Inflammatory macrophage (primary cell): Measurements from ENCODE around the gene CCT5.
A peak's percentile ranks its signal among the peaks of the same experiment; 100 is the strongest.
"Not testable (repeated sequence)": the region's sequence is repeated elsewhere in the genome, so short reads cannot be mapped to it uniquely, and the experiment has no call there.

Source experiments
- DNase-seq, 2 donors: peaks; one replicate each; pipeline ENCODE4 v3.0.0-alpha.2; 2020 to 2022

CCT5 gene

GRCh38 chr5:10277773-10278630 is 27.9 kb downstream of the CCT5 start:
- no peak for DNase-seq

DNA sequence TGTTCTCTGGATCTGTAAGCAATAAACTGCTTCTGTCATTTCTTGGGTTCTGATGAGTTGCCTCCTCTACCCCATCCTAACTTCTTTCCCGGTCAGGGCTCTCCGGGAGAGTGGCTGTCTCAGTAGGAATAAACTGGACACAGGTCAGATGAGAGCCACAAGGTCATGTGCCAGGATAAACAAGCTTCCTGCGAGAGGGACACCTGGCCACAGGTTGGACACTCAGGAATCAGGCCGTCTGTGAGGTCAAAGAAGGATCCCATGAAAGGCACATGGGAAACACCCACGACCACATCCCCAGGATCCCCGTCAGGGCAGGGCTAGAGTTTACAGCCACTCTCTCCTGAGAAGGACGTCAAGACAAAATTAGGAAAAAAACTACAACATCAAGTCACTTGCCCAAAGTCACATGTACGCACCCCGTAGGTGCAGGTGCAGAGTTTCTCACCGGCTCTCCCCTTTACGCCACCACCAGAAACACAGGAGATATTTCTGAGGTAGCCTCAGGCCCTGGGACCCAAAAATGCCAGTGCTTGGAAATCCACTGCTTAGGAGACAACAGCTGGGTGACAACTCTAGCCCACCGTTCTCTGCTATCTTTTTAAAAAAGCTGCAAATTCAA is 28.7 kb downstream of the CCT5 start:
- no peak for DNase-seq

- DNase-seq, result no peak
Observed at GRCh38 chr5:10279328-10279727, 29.2 kb downstream of the CCT5 start.

DNA sequence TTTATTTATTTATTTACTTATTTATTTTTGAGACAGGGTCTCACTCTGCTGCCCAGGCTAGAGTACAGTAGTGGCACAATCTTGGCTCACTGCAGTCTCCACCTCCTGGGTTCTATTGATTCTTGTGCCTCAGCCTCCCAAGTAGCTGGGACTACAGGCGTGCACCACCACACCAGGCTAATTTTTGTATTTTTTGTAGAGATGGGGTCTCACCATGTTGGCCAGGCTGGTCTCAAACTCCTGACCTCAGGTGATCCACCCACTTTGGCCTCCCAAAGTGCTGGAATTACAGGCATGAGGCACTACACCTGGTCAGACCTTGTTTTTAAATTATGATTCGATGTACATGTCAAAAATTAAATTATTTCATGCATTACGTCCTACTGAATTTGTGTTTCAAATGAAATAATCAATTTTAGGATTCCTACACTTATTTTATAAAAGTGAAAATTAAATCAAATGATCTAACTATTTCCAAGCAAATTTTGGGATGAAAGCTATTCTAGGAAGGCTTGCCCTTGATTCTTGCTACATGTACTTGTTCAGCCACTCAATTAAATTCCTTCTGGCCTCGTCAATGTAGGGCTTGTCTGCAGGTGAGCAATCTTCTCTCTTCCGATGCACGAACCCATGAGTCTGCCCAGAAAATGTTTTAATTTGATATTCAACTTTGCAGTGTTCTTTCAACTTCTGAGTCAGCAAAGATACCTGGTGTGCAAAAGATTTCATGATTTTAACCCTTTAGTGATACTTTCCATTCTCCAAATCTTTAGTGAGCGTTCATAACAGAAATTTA is 30.0 kb downstream of the CCT5 start:
- DNase-seq, result no peak

- DNase-seq, result peak; percentile 73 to 79
Observed at GRCh38 chr5:10283927-10284635, 34.0 kb downstream of the CCT5 start.

GRCh38 chr5:10285362-10285761 is 35.3 kb downstream of the CCT5 start:
- DNase-seq, result not testable (repeated sequence)

GRCh38 chr5:10286162-10286861 is 36.2 kb downstream of the CCT5 start:
- DNase-seq, result no peak

DNA sequence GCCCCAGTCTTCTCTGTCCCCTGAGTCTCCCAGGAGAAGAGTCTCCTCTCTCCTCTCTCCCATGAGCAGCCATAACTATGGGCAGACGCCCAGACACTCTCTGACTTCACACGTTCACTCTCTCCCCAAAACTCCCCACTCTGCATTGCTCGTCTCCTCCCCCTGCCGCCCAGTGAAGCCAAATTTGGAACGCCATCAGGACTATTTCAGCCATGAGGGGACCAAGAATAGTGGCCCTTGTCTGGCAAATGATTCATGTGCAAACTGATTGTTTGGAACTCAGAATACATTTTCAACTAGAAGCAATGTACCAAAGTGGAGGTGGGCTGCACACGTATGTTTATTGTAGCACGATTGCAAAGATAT is 36.8 kb downstream of the CCT5 start:
- no peak for DNase-seq

- DNase-seq, result no peak
Observed at GRCh38 chr5:10288592-10289219, 38.6 kb downstream of the CCT5 start.

- no peak for DNase-seq
Observed at GRCh38 chr5:10289353-10289752, 39.3 kb downstream of the CCT5 start.

DNA sequence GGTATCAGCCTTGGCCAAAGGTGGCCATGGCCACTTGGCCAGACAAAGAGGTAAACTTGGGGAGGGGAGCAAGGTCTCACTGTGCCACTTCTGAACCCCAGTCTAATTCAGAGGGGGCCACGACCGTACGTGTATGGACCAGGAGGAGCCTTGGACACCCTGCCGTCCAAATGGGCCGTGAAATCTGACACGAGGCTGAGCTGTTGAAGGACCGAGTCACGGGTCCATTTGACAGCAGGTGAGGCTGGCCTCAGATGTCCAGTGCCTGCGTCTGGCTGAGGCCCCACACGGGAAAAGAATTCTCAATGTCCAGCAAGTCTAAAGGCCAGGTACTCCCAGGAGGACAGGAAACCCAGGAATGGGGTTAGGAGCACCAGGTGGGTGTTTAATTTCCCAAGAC is 39.9 kb downstream of the CCT5 start:
- no peak for DNase-seq

DNA sequence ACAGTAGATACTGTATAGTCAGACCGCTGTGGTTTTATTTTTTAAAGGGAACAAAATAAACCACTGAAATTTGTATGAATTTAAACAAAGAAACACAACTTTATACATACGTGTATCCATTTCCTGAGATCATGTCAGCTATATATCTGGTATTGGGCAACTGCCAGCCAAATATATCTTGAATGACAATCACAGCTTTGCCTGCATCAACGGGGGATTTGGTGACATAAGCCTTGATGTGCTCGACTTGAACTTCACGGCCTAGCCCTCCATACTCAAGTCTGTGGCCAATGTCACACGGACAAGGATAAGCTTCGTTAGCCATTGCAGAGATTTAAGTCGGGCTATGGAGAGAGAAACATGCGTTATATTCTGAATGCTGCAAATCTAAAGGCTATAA is 40.4 kb downstream of the CCT5 start:
- DNase-seq, result no peak

- no peak for DNase-seq
Observed at GRCh38 chr5:10291692-10292339, 41.7 kb downstream of the CCT5 start.

- no peak for DNase-seq
Observed at GRCh38 chr5:10293907-10294662, 44.0 kb downstream of the CCT5 start.

DNA sequence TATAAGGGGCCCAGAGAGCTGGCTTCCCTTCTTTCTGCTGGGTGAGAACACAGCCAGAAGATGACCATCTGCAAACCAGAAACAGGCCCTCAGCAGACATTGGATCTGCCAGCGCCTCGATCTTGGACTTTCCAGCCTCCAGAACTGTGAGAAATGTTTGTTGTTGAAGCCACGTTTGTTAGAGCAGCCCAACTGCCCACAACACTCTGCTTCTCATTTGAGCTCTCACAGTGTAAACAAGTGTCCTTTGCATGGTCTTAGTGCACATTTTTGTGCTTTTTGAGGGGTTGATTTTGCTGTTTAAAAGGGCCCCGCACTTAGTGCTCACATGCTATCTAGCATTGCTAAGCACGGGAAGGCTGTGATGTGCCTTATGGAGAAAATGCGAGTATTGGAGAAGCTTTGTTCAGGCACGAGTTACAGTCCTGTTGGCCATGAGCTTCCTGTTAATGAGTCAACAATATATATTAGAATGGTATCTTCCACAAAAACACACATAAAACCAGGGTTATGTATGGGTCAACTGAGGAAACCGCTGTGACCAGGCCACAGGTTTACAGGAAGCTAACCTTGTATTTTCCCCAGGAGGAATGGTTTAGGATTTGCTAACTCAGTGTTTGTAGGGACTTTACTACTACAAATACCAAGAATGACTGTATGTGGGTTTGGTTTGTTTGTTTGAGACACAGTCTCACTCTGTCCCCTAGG is 45.7 kb downstream of the CCT5 start:
- DNase-seq, result no peak

DNA sequence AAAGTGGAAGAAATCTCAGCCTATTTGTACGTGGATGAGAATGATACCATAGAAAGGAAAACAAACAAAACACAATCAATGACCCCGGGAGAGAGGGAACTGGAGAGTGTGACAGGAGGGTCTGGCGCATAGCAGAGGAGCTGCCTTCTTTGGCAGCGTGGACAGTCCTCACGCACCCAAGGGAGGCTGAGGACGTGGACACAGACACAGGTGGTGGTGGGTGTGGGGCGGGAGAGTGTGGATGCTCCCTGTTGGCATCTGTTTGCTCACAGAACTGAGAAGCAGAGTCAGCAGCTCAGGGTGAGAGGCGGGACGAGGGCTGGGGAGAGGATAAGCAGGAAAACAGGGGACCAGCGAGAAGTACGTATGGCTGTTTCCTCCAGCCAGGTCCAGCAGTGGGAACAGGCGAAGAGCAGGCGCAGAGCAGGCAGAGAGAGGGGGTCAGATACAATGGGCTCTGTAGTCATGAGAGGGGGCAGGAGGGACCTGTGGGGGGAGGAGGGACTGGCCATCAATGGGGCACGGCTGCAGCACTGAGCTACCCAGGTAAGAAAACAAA is 47.6 kb downstream of the CCT5 start:
- DNase-seq, result no peak

GRCh38 chr5:10300246-10300645 is 50.2 kb downstream of the CCT5 start:
- DNase-seq, result no peak

GRCh38 chr5:10301266-10301665 is 51.2 kb downstream of the CCT5 start:
- DNase-seq, result no peak

- DNase-seq, result no peak
Observed at GRCh38 chr5:10301842-10302610, 51.9 kb downstream of the CCT5 start.
